Hepatocyte (in vitro differentiated cells): ENCODE results near the gene CLEC12A. TPM values are rescaled to one million over a fixed set of nuclear protein-coding genes. Genes with fewer than 3 reads are reported as not detected.

Source experiments
- DNase-seq: peaks from one replicate; pipeline ENCODE4 v3.0.0-alpha.2; 2016; ENCODE audit warnings: low spot score
- H2AFZ ChIP-seq: fragments of 200-600 bp; sonication (generic); 2 replicates; pipeline ENCODE4 v1.6.0; 2016; ENCODE audit warnings: antibody characterized with exemption, mild to moderate bottlenecking
- H3K27ac ChIP-seq: fragments of 200-600 bp; sonication (generic); 2 replicates; pipeline ENCODE4 v1.5.1; 2016; ENCODE audit warnings: mild to moderate bottlenecking
- H3K27me3 ChIP-seq: fragments of 200-600 bp; sonication (generic); 2 replicates; pipeline ENCODE4 v1.6.1; 2016
- H3K36me3 ChIP-seq: fragments of 200-600 bp; sonication (generic); replicated peaks from 2 replicates; pipeline ENCODE4 v1.5.1; 2016; ENCODE audit warnings: low read depth; ENCODE audit not compliant: insufficient read depth
- H3K4me1 ChIP-seq: fragments of 200-600 bp; sonication (generic); 2 replicates; pipeline ENCODE4 v1.5.1; 2016; ENCODE audit warnings: mild to moderate bottlenecking, moderate library complexity; ENCODE audit not compliant: insufficient read depth
- H3K4me2 ChIP-seq: fragments of 200-600 bp; sonication (generic); 2 replicates; pipeline ENCODE4 v1.6.0; 2016
- H3K4me3 ChIP-seq: fragments of 200-600 bp; sonication (generic); 2 replicates; pipeline ENCODE4 v1.5.1; 2016; ENCODE audit warnings: mild to moderate bottlenecking
- H3K79me2 ChIP-seq: fragments of 200-600 bp; sonication (generic); 2 replicates; pipeline ENCODE4 v1.6.0; 2017; ENCODE audit warnings: mild to moderate bottlenecking
- H3K9me2 ChIP-seq: fragments of 200-600 bp; sonication (generic); replicated peaks from 2 replicates; pipeline ENCODE4 v1.6.0; 2017; ENCODE audit warnings: mild to moderate bottlenecking; ENCODE audit not compliant: insufficient read depth
- H3K9me3 ChIP-seq: fragments of 200-600 bp; sonication (generic); 2 replicates; pipeline ENCODE4 v1.5.1; 2016; ENCODE audit warnings: low read depth, mild to moderate bottlenecking
- H4K20me1 ChIP-seq: fragments of 200-600 bp; sonication (generic); 2 replicates; pipeline ENCODE4 v1.6.0; 2016; ENCODE audit warnings: mild to moderate bottlenecking; ENCODE audit not compliant: insufficient read depth, poor library complexity, severe bottlenecking
- EZH2 ChIP-seq: fragments of 200-600 bp; sonication (generic); IDR thresholded peaks from 2 replicates; pipeline ENCODE4 v1.6.1; 2016; ENCODE audit warnings: antibody characterized with exemption, mild to moderate bottlenecking, borderline replicate concordance
- EZH2phosphoT487 ChIP-seq: fragments of 200-600 bp; sonication (generic); IDR thresholded peaks from one replicate; pipeline ENCODE4 v1.6.1; 2018; ENCODE audit warnings: antibody characterized with exemption, mild to moderate bottlenecking, low read depth, moderate library complexity; ENCODE audit not compliant: unreplicated experiment, severe bottlenecking
- WGBS: methylation state at CpG from one replicate; pipeline ENCODE4 v1.1.6; 2016; ENCODE audit warnings: low lambda C conversion rate; ENCODE audit errors: missing lambda C conversion rate; 5-methylcytosine and 5-hydroxymethylcytosine counted together
- polyA plus RNA-seq: library from polyadenylated mRNA; unstranded; fragments of >200 nt; fragmentation: Nextera tagmentation; extraction: Ambion mirVana; gene quantifications from 2 replicates; pipeline ENCODE4 v1.2.1, GENCODE V29; 2016
- total RNA-seq: library from RNA; depleted of rRNA; stranded (reverse); fragments of >200 nt; gene quantifications from 2 replicates; pipeline ENCODE4 v1.2.3, GENCODE V29; 2014
- TF ChIP-seq, protein P1 (sequence below): fragments of 200-600 bp; sonication (generic); IDR thresholded peaks from 2 replicates; pipeline ENCODE4 v1.5.1; 2016; ENCODE audit warnings: antibody characterized with exemption, mild to moderate bottlenecking; ENCODE audit not compliant: poor library complexity

CLEC12A gene
- total RNA-seq (0.08 and 1.2 TPM in 2 replicates), polyA plus RNA-seq (0.54 and 0.73 TPM in 2 replicates)

DNA sequence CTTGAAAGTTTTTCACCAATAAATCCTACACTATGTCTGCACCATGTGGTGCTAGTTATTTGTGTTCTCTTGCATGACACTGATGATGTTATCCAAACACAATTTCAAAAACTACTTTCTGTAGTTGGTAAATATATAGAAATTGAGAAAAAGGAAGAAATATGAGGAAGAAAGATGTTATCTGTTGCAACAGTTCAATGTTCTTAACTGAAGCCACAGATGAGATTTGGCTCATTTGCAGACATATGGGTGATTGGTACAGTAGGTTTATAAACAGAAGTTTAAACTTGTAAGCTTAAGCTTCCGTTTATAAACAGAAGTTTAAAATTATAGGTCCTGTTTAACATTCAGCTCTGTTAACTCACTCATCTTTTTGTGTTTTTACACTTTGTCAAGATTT lies at the start of gene CLEC12A:
TSS of gene CLEC12A (plus strand) at position 229 of the 400 bp plus-strand sequence. CDS start 188 bp downstream, outside the sequence.
- no peak within 1 kb of the TSS for H3K4me2 ChIP-seq
- no peaks in the 10 kb centered on the region for H4K20me1 ChIP-seq
- no peaks in the 10 kb centered on the region for H3K9me2 ChIP-seq
- no peaks in the 10 kb centered on the region for H3K27me3 ChIP-seq
- H3K9me3 ChIP-seq: no peaks in the 10 kb centered on the region
- WGBS: 39% methylated on average over 1 of the region's 1 CpG
- no peak for DNase-seq
- H3K79me2 ChIP-seq: no peaks in the 10 kb centered on the region
- H3K36me3 ChIP-seq: no peaks in the 10 kb centered on the region
- no peak within 1 kb of the TSS for H3K4me3 ChIP-seq
- no peak for TF ChIP-seq EZH2phosphoT487
- no peak for TF ChIP-seq EZH2
- TF ChIP-seq, protein P1, sequence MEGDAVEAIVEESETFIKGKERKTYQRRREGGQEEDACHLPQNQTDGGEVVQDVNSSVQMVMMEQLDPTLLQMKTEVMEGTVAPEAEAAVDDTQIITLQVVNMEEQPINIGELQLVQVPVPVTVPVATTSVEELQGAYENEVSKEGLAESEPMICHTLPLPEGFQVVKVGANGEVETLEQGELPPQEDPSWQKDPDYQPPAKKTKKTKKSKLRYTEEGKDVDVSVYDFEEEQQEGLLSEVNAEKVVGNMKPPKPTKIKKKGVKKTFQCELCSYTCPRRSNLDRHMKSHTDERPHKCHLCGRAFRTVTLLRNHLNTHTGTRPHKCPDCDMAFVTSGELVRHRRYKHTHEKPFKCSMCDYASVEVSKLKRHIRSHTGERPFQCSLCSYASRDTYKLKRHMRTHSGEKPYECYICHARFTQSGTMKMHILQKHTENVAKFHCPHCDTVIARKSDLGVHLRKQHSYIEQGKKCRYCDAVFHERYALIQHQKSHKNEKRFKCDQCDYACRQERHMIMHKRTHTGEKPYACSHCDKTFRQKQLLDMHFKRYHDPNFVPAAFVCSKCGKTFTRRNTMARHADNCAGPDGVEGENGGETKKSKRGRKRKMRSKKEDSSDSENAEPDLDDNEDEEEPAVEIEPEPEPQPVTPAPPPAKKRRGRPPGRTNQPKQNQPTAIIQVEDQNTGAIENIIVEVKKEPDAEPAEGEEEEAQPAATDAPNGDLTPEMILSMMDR: no peak
- no peak within 1 kb of the TSS for H2AFZ ChIP-seq
- no peak within 1 kb of the TSS for H3K27ac ChIP-seq
- H3K4me1 ChIP-seq: no peaks in the 10 kb centered on the region

DNA sequence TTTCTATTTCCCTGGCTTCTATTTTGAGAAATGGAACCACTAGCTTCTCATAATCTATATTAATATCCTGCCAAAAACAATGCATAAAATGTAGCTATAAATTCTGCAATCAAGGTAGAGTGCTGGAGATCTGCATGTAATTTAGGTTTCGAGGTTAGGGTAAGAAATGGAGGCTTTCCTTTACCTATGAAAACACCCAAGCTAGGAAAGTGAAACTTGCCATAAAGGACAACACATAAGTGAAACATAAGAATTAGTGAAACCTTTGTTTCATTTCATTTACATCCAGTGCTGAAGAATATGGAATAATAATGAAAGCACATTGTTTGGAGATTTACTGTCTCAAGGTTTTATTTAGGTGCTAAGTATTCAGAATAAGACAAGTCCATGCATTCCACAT lies 48.8 kb upstream of the CLEC12A start:
- Histone ChIP-seq H3K27ac (no peak overlapping the region), H3K36me3 (peaks cover 4% of the 10 kb centered on the region), H2AFZ (no peak overlapping the region), H3K27me3 (no peaks in the 10 kb centered on the region), H3K4me2 (no peak overlapping the region), H4K20me1 (no peaks in the 10 kb centered on the region), H3K9me3 (no peaks in the 10 kb centered on the region), H3K79me2 (no peaks in the 10 kb centered on the region), H3K4me3 (no peak overlapping the region), H3K9me2 (no peaks in the 10 kb centered on the region), H3K4me1 (no peaks in the 10 kb centered on the region)
- DNase-seq: no peak
- 91% methylated on average over 1 of the region's 1 CpG for WGBS
- TF ChIP-seq, protein P1: no peak
- TF ChIP-seq EZH2 (no peak), EZH2phosphoT487 (no peak)

DNA sequence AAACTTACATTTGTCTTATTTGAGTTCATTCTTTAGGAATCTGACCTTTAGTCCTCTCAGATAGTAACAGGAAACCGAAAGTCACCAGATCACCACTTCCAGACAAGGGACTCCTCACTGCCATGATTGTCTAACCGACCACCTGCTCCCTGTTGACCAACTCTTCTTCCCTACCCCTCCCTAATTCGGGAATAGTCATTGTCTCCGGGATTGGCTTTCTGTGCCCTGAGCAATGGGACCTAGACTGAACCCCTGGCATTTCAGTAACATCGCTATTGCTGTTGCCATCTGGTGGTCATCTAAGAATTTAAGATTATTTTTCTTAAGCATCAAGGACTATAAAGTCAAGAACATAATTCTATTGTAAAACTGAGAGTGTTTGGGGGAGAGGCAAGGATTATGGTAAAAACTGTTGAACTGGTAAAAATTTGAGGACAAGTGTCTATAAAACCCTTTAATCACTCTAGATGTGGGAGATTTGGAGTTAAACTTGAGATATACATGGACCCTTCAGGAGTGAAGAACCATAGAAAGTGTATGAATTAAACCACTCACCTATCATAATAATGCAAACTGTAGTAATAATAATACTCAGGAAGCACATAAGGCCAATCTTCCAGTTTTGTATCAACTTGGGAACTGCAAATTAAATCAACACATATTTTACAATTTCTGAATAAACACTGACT lies 45.4 kb upstream of the CLEC12A start:
- Histone ChIP-seq H3K4me1 (no peaks in the 10 kb centered on the region), H3K36me3 (no peaks in the 10 kb centered on the region), H3K4me3 (no peak overlapping the region), H3K79me2 (no peaks in the 10 kb centered on the region), H4K20me1 (no peaks in the 10 kb centered on the region), H3K4me2 (peak overlapping the region; percentile 70), H2AFZ (peak overlapping the region; percentile 64), H3K9me3 (no peaks in the 10 kb centered on the region), H3K9me2 (no peaks in the 10 kb centered on the region), H3K27ac (no peak overlapping the region), H3K27me3 (no peaks in the 10 kb centered on the region)
- DNase-seq: peak; percentile 54
- TF ChIP-seq EZH2phosphoT487 (no peak), EZH2 (no peak)
- TF ChIP-seq, protein P1: peak; percentile 66
- WGBS: 17% methylated on average over 5 of the region's 5 CpGs
